Central memory CD4-positive, alpha-beta T cell (primary cell): ENCODE results near the gene PERCC1.
"Not testable (repeated sequence)": the region's sequence is repeated elsewhere in the genome, so short reads cannot be mapped to it uniquely, and the experiment has no call there.

Experiments
- DNase-seq: peaks from one replicate; pipeline ENCODE4 v3.0.0; 2022

PERCC1 gene

GRCh38 chr16:1470481-1471251 is 39.8 kb downstream of the PERCC1 start:
- DNase-seq = no peak

GRCh38 chr16:1471569-1472194 is 40.8 kb downstream of the PERCC1 start:
- DNase-seq = no peak

GRCh38 chr16:1472974-1473373 is 42.1 kb downstream of the PERCC1 start:
- no peak for DNase-seq

- no peak for DNase-seq
These were observed 43.4 kb downstream of the PERCC1 start for GRCh38 chr16:1474082-1474795.

- peak; percentile 85 for DNase-seq
These were observed 44.1 kb downstream of the PERCC1 start, which contains the start of gene CLCN7 for GRCh38 chr16:1474796-1475551. CLCN7 (minus strand) TSS chr16:1475028; CDS start chr16:1474974, 54 bp downstream.

- DNase-seq = no peak
These were observed 44.8 kb downstream of the PERCC1 start for GRCh38 chr16:1475552-1476114.

- no peak for DNase-seq
These were observed 46.2 kb downstream of the PERCC1 start for GRCh38 chr16:1477033-1477432.

GRCh38 chr16:1478937-1479336 is 48.1 kb downstream of the PERCC1 start:
- DNase-seq = not testable (repeated sequence)

GRCh38 chr16:1481906-1482835 is 51.3 kb downstream of the PERCC1 start:
- no peak for DNase-seq
